ENCODE results near the gene HOTAIR.

HOTAIR gene

DNA sequence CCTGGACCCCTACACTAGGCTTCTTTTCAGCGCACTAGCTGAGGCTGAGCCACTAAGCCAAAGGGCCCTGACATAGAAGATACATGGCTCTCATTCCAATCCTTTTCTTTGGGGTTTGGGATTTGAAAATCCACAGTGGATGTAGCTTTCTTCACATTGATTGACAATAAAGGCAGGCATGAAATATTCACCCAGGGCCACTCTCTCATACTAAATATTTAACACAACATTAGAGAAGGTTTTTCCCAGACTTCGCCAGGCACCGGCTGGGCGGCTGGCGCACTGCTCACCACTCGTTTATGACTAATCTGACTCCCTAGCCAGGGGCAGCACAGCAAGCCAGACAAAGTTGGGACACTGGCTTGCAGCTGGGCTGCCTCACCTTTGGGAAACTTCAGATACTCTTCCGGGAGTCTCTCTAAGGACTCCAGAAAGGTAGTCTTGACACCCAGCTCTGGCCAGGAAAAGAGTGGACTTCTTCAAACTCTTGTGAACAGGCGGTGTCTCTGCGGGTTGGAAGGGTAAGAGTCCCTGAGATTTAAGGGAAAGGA is 2.5 kb downstream of the HOTAIR start:
- Histone ChIP-seq H3K27ac (no peak overlapping the region), H3K4me3 (ENCODE audit: low read depth, low read length) (no peak overlapping the region), H3K36me3 (replicated peaks) (no peaks in the 10 kb centered on the region), H3K27me3 (replicated peaks) (peaks cover 93% of the 10 kb centered on the region)
- TF ChIP-seq, protein P1, sequence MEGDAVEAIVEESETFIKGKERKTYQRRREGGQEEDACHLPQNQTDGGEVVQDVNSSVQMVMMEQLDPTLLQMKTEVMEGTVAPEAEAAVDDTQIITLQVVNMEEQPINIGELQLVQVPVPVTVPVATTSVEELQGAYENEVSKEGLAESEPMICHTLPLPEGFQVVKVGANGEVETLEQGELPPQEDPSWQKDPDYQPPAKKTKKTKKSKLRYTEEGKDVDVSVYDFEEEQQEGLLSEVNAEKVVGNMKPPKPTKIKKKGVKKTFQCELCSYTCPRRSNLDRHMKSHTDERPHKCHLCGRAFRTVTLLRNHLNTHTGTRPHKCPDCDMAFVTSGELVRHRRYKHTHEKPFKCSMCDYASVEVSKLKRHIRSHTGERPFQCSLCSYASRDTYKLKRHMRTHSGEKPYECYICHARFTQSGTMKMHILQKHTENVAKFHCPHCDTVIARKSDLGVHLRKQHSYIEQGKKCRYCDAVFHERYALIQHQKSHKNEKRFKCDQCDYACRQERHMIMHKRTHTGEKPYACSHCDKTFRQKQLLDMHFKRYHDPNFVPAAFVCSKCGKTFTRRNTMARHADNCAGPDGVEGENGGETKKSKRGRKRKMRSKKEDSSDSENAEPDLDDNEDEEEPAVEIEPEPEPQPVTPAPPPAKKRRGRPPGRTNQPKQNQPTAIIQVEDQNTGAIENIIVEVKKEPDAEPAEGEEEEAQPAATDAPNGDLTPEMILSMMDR (IDR thresholded peaks at IDR 0.05; ENCODE audit: low read depth, low read length, missing control alignments), result no peak
- no peak for DNase-seq
- in situ Hi-C loops (cut with HindIII; ENCODE audit: low pct_ligation_motif_present, low sequenced_read_pairs), result no loop called here

DNA sequence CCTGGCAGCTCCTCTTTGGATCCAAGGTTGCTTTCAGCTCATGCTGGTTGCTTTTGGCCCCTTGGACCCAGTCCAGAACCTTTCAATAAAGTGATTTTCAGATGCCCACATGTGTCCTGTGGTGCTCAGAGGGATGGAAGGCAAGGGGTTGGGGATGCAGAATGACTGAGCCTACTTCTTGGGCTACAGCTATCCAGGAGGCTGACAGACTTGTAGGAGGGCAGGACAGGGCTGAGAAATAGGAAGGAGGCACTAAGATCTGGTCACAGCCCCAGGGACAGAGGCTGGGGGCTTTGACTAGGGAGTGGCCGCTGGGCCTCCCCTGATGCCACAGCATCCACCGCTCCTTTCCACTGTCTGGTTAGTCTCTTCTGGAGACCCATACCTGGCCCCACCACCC is 3.1 kb downstream of the HOTAIR start:
- no peak for DNase-seq
- H3K27me3 ChIP-seq (replicated peaks), result peaks cover 93% of the 10 kb centered on the region
- in situ Hi-C loops (cut with HindIII; ENCODE audit: low pct_ligation_motif_present, low sequenced_read_pairs), result no loop called here
- H3K4me3 ChIP-seq (ENCODE audit: low read depth, low read length), result no peak overlapping the region
- no peaks in the 10 kb centered on the region for H3K36me3 ChIP-seq (replicated peaks)
- TF ChIP-seq, protein P1 (IDR thresholded peaks at IDR 0.05; ENCODE audit: low read depth, low read length, missing control alignments), result no peak
- H3K27ac ChIP-seq, result no peak overlapping the region

DNA sequence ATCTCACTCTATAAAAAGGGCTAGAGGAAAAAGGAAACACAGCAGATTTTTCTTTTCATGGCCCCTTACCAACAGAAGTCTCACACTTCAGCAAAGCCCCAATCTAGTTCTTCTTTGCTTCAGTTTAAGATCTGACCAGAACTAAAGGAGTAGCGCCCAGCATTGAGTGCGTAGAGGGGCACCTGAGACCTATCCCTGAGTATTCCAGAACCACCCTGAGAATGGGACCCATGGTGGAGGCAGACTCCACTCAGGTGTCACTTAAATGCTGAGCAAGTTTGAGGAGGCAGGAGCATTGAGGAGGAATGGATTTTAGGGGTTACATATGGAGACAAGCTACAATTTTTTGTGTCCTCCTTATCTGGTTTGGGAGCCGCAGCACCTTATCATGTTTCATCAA is 3.6 kb downstream of the HOTAIR start:
- TF ChIP-seq, protein P1 (IDR thresholded peaks at IDR 0.05; ENCODE audit: low read depth, low read length, missing control alignments), result no peak
- Histone ChIP-seq H3K27me3 (replicated peaks) (peaks cover 94% of the 10 kb centered on the region), H3K27ac (no peak overlapping the region), H3K36me3 (replicated peaks) (no peaks in the 10 kb centered on the region), H3K4me3 (ENCODE audit: low read depth, low read length) (no peak overlapping the region)
- DNase-seq, result no peak
- in situ Hi-C loops (cut with HindIII; ENCODE audit: low pct_ligation_motif_present, low sequenced_read_pairs), result no loop called here

DNA sequence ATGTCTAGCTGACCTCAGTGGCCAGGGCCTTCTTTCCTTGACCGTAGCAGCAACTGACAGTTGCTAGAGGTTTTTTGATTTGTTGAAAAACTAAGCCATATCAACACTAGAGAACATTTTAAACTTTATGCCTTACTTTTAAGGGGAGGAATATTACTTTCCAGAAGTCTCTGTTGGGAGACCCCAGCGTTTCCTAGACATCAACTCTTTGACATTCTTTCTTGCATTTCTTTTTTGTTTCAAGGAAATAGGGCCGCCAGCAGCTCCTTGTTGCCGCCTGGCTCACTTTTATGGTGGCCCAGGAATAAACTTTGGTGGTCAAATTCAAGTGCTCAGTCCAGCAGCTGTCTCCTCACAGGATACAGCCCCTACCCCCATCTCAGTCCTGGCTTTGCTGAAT is 4.3 kb downstream of the HOTAIR start:
- H3K36me3 ChIP-seq (replicated peaks), result no peaks in the 10 kb centered on the region
- H3K27me3 ChIP-seq (replicated peaks), result peaks cover 95% of the 10 kb centered on the region
- TF ChIP-seq, protein P1 (IDR thresholded peaks at IDR 0.05; ENCODE audit: low read depth, low read length, missing control alignments), result no peak
- no peak for DNase-seq
- no peak overlapping the region for H3K27ac ChIP-seq
- in situ Hi-C loops (cut with HindIII; ENCODE audit: low pct_ligation_motif_present, low sequenced_read_pairs), result no loop called here
- no peak overlapping the region for H3K4me3 ChIP-seq (ENCODE audit: low read depth, low read length)

DNA sequence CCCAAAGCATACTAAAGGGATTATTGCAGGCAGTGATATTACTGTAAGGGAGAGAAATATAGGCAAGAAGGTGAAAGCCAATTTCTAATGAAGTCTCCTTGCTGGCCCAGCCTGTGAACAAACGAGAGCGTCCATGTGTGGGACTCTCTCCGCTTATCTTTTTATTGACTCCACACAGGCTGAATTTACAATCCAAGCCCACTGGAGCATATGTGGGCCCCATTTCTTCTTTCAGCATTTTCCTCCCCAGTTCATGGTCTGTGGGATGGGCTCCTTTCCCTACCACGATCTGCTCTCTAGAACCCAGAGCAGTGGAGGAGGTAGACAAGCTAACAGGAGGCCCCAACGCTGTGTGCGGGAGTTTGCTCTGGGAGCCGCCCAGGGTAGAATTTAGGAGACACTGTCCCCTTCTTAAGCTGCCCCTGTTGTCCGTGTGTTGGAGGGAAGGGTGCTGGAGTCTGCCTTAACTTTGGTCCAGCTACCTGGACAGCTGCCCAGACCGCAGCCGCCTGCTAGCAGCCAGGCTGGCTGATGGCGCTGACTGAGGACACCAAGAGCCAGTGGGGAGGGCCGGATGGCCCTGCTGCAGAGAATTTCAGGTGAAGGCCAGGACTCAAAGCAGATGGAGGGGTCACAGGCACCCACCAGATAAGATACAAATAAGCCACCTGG is 5.0 kb downstream of the HOTAIR start:
- Histone ChIP-seq H3K27ac (no peak overlapping the region), H3K4me3 (ENCODE audit: low read depth, low read length) (no peak overlapping the region), H3K27me3 (replicated peaks) (peaks cover 97% of the 10 kb centered on the region), H3K36me3 (replicated peaks) (no peaks in the 10 kb centered on the region)
- TF ChIP-seq, protein P1 (IDR thresholded peaks at IDR 0.05; ENCODE audit: low read depth, low read length, missing control alignments), result no peak
- in situ Hi-C loops (cut with HindIII; ENCODE audit: low pct_ligation_motif_present, low sequenced_read_pairs), result no loop called here
- no peak for DNase-seq
